Midbrain (tissue), 1 donor: ENCODE data around the gene FAM111A.
"Not testable (repeated sequence)": the region's sequence is repeated elsewhere in the genome, so short reads cannot be mapped to it uniquely, and the experiment has no call there.

ENCODE experiments used
- DNase-seq: peaks from one replicate; lab custom pipeline; 2025; lab: John Stamatoyannopoulos, UW

The FAM111A gene, protein sequence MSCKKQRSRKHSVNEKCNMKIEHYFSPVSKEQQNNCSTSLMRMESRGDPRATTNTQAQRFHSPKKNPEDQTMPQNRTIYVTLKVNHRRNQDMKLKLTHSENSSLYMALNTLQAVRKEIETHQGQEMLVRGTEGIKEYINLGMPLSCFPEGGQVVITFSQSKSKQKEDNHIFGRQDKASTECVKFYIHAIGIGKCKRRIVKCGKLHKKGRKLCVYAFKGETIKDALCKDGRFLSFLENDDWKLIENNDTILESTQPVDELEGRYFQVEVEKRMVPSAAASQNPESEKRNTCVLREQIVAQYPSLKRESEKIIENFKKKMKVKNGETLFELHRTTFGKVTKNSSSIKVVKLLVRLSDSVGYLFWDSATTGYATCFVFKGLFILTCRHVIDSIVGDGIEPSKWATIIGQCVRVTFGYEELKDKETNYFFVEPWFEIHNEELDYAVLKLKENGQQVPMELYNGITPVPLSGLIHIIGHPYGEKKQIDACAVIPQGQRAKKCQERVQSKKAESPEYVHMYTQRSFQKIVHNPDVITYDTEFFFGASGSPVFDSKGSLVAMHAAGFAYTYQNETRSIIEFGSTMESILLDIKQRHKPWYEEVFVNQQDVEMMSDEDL

GRCh38 chr11:59142530-59143507, at the start of gene FAM111A:
TSS of gene FAM111A (plus strand) at chr11:59142856. CDS start at chr11:59148873, 6,017 bp downstream.
- peak; percentile 73 for DNase-seq

DNA sequence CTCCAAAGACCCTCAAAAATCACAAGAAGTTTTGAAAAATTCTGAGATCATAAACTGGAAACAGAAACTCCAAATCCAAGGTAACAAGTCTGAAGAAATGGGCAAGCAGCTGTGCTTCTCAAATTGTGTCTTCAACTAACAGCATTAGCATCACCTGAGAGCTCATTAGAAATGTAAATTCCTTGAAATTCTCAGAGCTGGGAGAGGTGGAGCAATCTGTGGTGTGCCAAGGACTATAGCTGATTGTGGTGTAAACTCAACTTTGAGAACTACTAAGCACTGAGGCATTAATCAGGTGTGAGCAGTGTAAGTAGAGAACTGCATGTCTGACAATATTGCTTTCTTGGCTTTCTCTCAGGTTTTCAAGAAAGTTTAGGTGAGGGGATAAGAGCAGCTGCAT, 49.1 kb upstream of the FAM111A start:
- DNase-seq, result not testable (repeated sequence)

GRCh38 chr11:59095225-59095624, 47.4 kb upstream of the FAM111A start:
- not testable (repeated sequence) for DNase-seq

GRCh38 chr11:59095972-59096575, 46.6 kb upstream of the FAM111A start:
- DNase-seq, result not testable (repeated sequence)

DNA sequence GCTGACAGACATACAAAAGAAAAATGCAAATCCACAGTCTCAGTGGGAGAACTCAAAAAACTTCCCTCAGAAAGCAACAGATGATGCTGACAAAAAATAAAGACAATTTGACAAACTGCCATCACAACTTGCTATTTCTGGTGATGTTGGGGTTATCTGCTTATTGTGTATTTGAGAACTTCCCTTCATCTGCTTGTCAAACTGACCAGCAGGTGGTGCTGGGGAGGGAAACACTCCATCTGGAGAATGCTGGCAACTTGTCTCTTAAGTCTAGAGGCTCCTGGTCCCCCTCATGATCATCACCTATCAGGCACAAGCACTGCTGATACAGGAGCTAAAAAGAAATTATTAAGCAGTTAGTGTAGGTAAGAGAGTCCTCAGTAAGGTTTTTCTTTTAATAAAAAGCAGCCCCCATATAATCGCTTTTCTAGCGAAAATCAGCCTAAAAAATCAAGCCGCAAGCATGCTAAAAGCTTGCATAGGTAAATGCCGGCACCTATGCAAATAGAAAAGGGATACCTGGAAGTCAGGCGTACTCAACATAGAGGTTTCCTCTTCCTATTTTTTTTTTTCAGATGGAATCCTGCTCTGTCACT, 45.4 kb upstream of the FAM111A start:
- peak; percentile 1 for DNase-seq

DNA sequence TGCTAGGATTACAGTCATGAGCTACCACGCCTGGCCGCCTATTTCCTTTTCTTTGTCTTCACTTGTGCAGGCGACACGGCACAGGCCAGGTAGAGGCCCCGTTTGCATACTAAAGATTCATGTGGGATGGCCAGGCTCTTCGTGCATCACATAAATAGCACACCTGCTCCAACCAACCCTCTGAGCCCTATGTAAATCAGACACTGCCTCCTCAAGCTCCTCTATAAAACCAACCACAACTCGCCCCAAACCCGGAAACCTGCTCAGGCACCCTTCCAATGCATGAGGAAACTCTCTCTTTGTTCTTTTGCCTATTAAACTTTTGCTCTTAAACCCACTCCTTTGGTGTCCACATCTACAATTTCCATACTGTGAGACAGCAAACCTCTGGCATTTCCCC, 44.7 kb upstream of the FAM111A start:
- not testable (repeated sequence) for DNase-seq

GRCh38 chr11:59102259-59102765, 40.3 kb upstream of the FAM111A start:
- peak; percentile 28 for DNase-seq

DNA sequence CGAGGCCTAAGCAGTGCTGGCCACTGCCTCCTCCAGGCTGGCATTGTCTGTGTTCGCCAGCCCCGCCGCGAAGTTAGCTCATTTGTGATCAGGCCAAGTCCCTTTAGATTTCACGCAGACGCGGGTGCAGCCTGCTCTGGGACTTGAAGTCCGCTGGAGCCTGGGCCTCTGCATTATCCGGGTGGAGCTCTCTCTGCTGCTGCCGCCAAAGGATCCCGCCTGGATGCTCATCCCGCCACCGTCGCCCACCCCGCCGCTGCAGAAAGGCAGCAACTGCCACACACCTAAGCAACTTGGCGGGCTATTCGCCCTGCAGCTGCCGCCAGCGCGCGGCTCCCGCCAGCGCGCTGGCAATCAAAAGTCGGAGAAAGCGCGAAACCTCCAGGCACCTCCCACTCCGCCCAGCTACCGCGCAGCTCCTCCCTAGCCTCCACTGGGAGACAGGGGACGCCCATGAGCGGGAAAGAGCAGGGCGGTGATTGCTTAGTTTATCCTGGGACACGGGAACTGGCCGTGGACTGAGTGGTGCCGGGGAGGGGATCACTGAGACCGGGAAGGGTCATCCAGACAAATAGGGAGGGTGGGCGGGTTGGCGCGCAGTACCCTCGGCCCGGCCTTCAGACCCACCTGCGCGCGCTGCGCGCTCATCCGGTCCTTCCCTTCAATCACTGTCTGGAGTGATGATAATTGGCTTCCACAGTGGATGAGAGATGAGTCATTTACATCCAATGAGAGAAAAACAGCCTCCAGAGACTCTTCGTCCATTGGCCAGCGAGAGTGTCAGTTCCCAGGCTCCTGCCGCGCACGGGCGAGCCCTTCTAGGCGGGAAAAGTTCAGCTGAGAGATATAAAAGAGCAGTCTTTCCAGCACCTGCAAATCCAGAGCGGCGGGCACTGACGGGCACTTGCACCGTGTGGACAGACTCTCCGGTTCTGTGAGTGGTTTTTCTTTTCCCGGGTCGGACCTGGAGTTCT, 36.0 kb upstream of the FAM111A start, which contains the start of gene FAM111B:
Gene FAM111B, plus strand, starts transcription at position 875 of the 974 bp plus-strand sequence. CDS start 2,389 bp downstream, outside the sequence.
- DNase-seq, result peak; percentile 78

DNA sequence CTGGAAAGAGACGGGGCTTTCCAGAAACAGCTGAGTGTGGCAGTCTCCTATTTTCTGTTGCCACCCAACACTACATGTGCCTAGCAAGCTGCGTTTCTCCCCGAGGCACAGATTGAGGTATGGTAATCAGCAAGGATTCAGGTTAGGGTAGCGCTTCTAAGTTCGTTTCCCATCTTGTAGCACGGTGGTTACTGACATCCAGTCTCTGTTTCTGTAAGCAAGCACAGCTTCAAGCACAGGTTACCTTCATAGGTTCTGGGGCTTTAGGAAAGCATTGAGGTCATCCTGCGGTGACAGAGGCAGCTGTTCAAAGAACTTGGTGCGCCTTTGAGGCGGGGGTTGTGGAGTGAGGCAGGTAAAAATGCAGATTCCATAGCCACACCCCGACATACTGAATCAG, 34.9 kb upstream of the FAM111A start:
- DNase-seq, result not testable (repeated sequence)

GRCh38 chr11:59112494-59112893, 30.2 kb upstream of the FAM111A start:
- no peak for DNase-seq

DNA sequence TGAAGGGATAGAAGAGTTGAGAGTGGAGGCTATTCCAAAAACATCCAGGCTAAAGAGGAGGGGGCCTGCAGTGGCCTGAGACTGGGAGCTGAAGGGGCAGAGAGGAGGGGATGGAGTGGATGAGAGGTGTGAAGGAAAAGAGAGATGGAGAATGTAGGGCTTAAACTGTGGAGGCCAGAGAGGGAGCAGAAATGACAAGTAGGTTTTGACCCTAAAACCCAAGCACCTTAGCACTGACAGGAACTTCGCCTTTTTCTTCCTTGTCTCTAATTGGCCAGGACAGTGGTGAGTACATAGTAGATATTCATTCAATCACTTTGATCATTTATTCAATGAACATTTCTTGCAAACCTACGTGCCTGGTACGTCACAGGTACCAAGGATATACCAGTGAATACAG, 28.3 kb upstream of the FAM111A start:
- no peak for DNase-seq

- DNase-seq, result no peak
Measured at GRCh38 chr11:59115553-59115952, 27.1 kb upstream of the FAM111A start.

DNA sequence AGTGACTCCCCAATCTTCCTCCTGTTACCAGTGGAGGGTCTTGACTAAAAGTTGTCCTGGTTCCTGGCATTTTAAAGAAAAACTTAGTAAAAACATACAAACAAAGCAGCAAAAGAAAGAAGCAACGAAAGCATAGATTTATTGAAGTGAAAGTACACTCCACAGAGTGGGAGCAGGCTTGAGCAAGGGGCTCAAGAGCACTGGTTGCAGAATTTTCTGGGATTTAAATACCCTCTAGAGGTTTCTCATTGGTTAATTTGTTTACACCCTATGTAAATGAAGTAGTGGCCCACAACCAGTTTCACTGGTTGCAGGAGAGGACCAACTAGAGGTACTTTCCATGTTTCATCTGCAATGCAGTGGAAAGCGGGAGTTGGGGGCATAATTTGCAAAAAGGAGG, 24.9 kb upstream of the FAM111A start:
- no peak for DNase-seq

GRCh38 chr11:59119826-59120225, 22.8 kb upstream of the FAM111A start:
- no peak for DNase-seq

DNA sequence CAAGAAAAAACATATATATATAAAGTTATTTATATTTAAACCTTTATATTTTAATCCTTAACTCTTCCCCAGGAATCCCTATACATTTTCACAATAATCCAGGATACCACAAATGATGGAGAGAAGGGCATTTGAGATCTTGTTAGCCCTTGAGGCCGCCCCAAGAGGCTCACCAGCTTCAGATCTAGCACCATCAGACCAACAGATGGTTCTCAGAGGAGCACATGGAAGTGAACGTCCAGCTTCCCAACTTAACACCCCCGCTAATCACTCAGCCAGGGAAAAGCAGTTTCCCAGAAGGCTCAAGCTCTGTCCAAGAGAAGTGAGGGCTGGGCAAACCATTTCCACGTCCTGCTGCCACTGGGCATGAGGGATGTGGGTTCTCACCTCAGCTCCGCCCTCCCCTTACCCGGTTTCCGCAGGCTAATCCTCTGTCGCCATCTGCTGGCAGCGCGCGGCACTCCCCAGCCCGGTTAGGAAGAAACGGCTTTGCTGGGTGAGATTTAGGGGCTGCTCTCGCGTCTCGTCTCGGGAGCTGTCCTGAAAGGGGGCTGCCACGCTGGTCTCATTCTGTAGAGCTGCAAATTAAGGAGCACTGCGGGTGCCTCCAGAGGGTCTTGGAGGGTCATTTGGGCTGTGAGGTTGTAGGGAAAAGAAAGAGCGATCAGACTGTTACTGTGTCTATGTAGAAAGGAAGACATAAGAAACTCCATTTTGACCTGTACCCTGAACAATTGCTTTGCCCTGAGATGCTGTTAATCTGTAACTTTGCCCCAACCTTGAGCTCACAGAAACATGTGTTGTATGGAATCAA, 6.8 kb upstream of the FAM111A start:
- peak; percentile 74 for DNase-seq

- DNase-seq, result not testable (repeated sequence)
Measured at GRCh38 chr11:59136551-59136950, 6.1 kb upstream of the FAM111A start.

- no peak for DNase-seq
Measured at GRCh38 chr11:59137190-59137589, 5.5 kb upstream of the FAM111A start.

DNA sequence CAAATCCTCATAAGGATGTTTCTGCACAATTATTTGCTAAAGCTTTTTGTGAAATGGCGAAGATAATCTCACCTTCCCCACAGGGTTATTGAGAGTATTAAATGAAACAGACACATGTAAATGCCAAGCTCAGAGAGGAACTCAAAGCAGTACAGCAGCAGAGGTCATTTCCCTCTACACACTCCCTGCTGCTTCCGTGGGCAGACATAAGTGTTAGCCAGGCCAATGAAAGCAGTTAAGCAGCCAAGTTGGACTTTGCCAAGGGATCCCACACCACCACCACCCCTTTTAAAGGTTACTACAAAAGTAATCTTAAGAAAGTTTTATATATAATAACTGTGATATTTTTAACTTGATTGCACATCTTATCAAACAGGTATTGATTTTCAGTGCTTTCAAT, 4.0 kb upstream of the FAM111A start:
- DNase-seq, result no peak

DNA sequence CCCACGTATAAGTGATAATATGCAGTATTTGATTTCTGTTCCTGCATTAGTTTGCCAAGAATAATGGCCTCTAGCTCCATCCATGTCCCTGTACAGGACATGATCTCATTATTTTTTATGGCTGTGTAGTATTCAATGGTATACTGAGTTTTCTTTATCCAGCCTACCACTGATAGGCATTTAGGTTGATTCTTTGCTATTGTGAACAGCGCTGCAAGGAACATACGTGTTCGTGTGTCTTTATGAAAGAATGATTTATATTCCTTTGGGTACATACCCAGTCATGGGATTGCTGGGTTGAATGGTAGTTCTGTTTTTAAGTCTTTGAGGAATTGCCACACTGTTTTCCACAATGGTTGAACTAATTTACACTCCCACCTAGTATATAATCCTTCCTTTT, 1.5 kb upstream of the FAM111A start:
- DNase-seq, result no peak
